ENCODE results near the gene RREB1.
A peak's percentile ranks its signal among the peaks of the same experiment; 100 is the strongest.

RREB1 gene

GRCh38 chr6:7101290-7101689 is 6.5 kb upstream of the RREB1 start:
- H3K4me3 ChIP-seq (ENCODE audit: low read length): no peak overlapping the region
- DNase-seq (ENCODE audit: low read depth): no peak
- peaks cover 3% of the 10 kb centered on the region for H3K27me3 ChIP-seq (replicated peaks; ENCODE audit: control insufficient read depth, insufficient read depth, low read length)
- no peaks in the 10 kb centered on the region for H3K9me3 ChIP-seq (ENCODE audit: control insufficient read depth, low read length)
- H3K9ac ChIP-seq (ENCODE audit: low read length): no peak overlapping the region
- H3K4me1 ChIP-seq (ENCODE audit: control insufficient read depth, insufficient read depth, low read length): no peaks in the 10 kb centered on the region
- H3K36me3 ChIP-seq (ENCODE audit: control insufficient read depth, insufficient read depth, low read length, severe bottlenecking): no peaks in the 10 kb centered on the region

- Histone ChIP-seq H3K36me3 (ENCODE audit: control insufficient read depth, insufficient read depth, low read length, severe bottlenecking) (no peaks in the 10 kb centered on the region), H3K27me3 (replicated peaks; ENCODE audit: control insufficient read depth, insufficient read depth, low read length) (no peaks in the 10 kb centered on the region), H3K4me1 (ENCODE audit: control insufficient read depth, insufficient read depth, low read length) (peaks cover 3% of the 10 kb centered on the region), H3K9me3 (ENCODE audit: control insufficient read depth, low read length) (no peaks in the 10 kb centered on the region), H3K4me3 (ENCODE audit: low read length) (no peak overlapping the region), H3K9ac (ENCODE audit: low read length) (no peak overlapping the region)
- no peak for DNase-seq (ENCODE audit: low read depth)
Measured at GRCh38 chr6:7104752-7105151, 3.0 kb upstream of the RREB1 start.

GRCh38 chr6:7106215-7106751 is 1.5 kb upstream of the RREB1 start:
- no peaks in the 10 kb centered on the region for H3K27me3 ChIP-seq (replicated peaks; ENCODE audit: control insufficient read depth, insufficient read depth, low read length)
- DNase-seq (ENCODE audit: low read depth): peak; percentile 26
- no peaks in the 10 kb centered on the region for H3K36me3 ChIP-seq (ENCODE audit: control insufficient read depth, insufficient read depth, low read length, severe bottlenecking)
- peak overlapping the region; percentile 98 for H3K9ac ChIP-seq (ENCODE audit: low read length)
- H3K9me3 ChIP-seq (ENCODE audit: control insufficient read depth, low read length): no peaks in the 10 kb centered on the region
- H3K4me1 ChIP-seq (ENCODE audit: control insufficient read depth, insufficient read depth, low read length): peaks cover 16% of the 10 kb centered on the region
- peak overlapping the region; percentile 100 for H3K4me3 ChIP-seq (ENCODE audit: low read length)

GRCh38 chr6:7106752-7107577 is 796 bp upstream of the RREB1 start:
- Histone ChIP-seq H3K4me1 (ENCODE audit: control insufficient read depth, insufficient read depth, low read length) (peaks cover 16% of the 10 kb centered on the region), H3K36me3 (ENCODE audit: control insufficient read depth, insufficient read depth, low read length, severe bottlenecking) (no peaks in the 10 kb centered on the region), H3K27me3 (replicated peaks; ENCODE audit: control insufficient read depth, insufficient read depth, low read length) (no peaks in the 10 kb centered on the region), H3K9ac (ENCODE audit: low read length) (peak overlapping the region; percentile 98), H3K4me3 (ENCODE audit: low read length) (peak overlapping the region; percentile 100), H3K9me3 (ENCODE audit: control insufficient read depth, low read length) (no peaks in the 10 kb centered on the region)
- DNase-seq (ENCODE audit: low read depth): peak; percentile 55

GRCh38 chr6:7108196-7108963 is 619 bp downstream of the RREB1 start:
- Histone ChIP-seq H3K9me3 (ENCODE audit: control insufficient read depth, low read length) (no peaks in the 10 kb centered on the region), H3K4me3 (ENCODE audit: low read length) (peak overlapping the region; percentile 100), H3K9ac (ENCODE audit: low read length) (peak overlapping the region; percentile 98), H3K27me3 (replicated peaks; ENCODE audit: control insufficient read depth, insufficient read depth, low read length) (no peaks in the 10 kb centered on the region), H3K4me1 (ENCODE audit: control insufficient read depth, insufficient read depth, low read length) (peaks cover 24% of the 10 kb centered on the region), H3K36me3 (ENCODE audit: control insufficient read depth, insufficient read depth, low read length, severe bottlenecking) (no peaks in the 10 kb centered on the region)
- DNase-seq (ENCODE audit: low read depth): peak; percentile 80

- H3K9ac ChIP-seq (ENCODE audit: low read length): peak overlapping the region; percentile 98
- H3K27me3 ChIP-seq (replicated peaks; ENCODE audit: control insufficient read depth, insufficient read depth, low read length): no peaks in the 10 kb centered on the region
- H3K36me3 ChIP-seq (ENCODE audit: control insufficient read depth, insufficient read depth, low read length, severe bottlenecking): no peaks in the 10 kb centered on the region
- H3K4me1 ChIP-seq (ENCODE audit: control insufficient read depth, insufficient read depth, low read length): peaks cover 24% of the 10 kb centered on the region
- H3K4me3 ChIP-seq (ENCODE audit: low read length): peak overlapping the region; percentile 100
- H3K9me3 ChIP-seq (ENCODE audit: control insufficient read depth, low read length): no peaks in the 10 kb centered on the region
- peak; percentile 92 for DNase-seq (ENCODE audit: low read depth)
Measured at GRCh38 chr6:7108964-7109836, 1.4 kb downstream of the RREB1 start.

GRCh38 chr6:7110092-7110792 is 2.5 kb downstream of the RREB1 start:
- Histone ChIP-seq H3K9ac (ENCODE audit: low read length) (peak overlapping the region; percentile 98), H3K36me3 (ENCODE audit: control insufficient read depth, insufficient read depth, low read length, severe bottlenecking) (no peaks in the 10 kb centered on the region), H3K4me3 (ENCODE audit: low read length) (peak overlapping the region; percentile 100), H3K4me1 (ENCODE audit: control insufficient read depth, insufficient read depth, low read length) (peaks cover 26% of the 10 kb centered on the region), H3K27me3 (replicated peaks; ENCODE audit: control insufficient read depth, insufficient read depth, low read length) (no peaks in the 10 kb centered on the region), H3K9me3 (ENCODE audit: control insufficient read depth, low read length) (no peaks in the 10 kb centered on the region)
- DNase-seq (ENCODE audit: low read depth): no peak

- no peaks in the 10 kb centered on the region for H3K9me3 ChIP-seq (ENCODE audit: control insufficient read depth, low read length)
- peaks cover 36% of the 10 kb centered on the region for H3K4me1 ChIP-seq (ENCODE audit: control insufficient read depth, insufficient read depth, low read length)
- no peak for DNase-seq (ENCODE audit: low read depth)
- H3K36me3 ChIP-seq (ENCODE audit: control insufficient read depth, insufficient read depth, low read length, severe bottlenecking): no peaks in the 10 kb centered on the region
- H3K4me3 ChIP-seq (ENCODE audit: low read length): peak overlapping the region; percentile 15
- no peak overlapping the region for H3K9ac ChIP-seq (ENCODE audit: low read length)
- no peaks in the 10 kb centered on the region for H3K27me3 ChIP-seq (replicated peaks; ENCODE audit: control insufficient read depth, insufficient read depth, low read length)
Measured at GRCh38 chr6:7111095-7111690, 3.4 kb downstream of the RREB1 start.

GRCh38 chr6:7112171-7112570 is 4.4 kb downstream of the RREB1 start:
- Histone ChIP-seq H3K4me1 (ENCODE audit: control insufficient read depth, insufficient read depth, low read length) (peaks cover 43% of the 10 kb centered on the region), H3K9me3 (ENCODE audit: control insufficient read depth, low read length) (no peaks in the 10 kb centered on the region), H3K4me3 (ENCODE audit: low read length) (peak overlapping the region; percentile 50), H3K36me3 (ENCODE audit: control insufficient read depth, insufficient read depth, low read length, severe bottlenecking) (peaks cover 3% of the 10 kb centered on the region), H3K27me3 (replicated peaks; ENCODE audit: control insufficient read depth, insufficient read depth, low read length) (no peaks in the 10 kb centered on the region), H3K9ac (ENCODE audit: low read length) (no peak overlapping the region)
- no peak for DNase-seq (ENCODE audit: low read depth)

- H3K4me1 ChIP-seq (ENCODE audit: control insufficient read depth, insufficient read depth, low read length): peaks cover 43% of the 10 kb centered on the region
- H3K4me3 ChIP-seq (ENCODE audit: low read length): peak overlapping the region; percentile 50
- DNase-seq (ENCODE audit: low read depth): no peak
- H3K9me3 ChIP-seq (ENCODE audit: control insufficient read depth, low read length): no peaks in the 10 kb centered on the region
- H3K27me3 ChIP-seq (replicated peaks; ENCODE audit: control insufficient read depth, insufficient read depth, low read length): no peaks in the 10 kb centered on the region
- H3K9ac ChIP-seq (ENCODE audit: low read length): no peak overlapping the region
- peaks cover 3% of the 10 kb centered on the region for H3K36me3 ChIP-seq (ENCODE audit: control insufficient read depth, insufficient read depth, low read length, severe bottlenecking)
Measured at GRCh38 chr6:7112741-7113313, 5.1 kb downstream of the RREB1 start.

Data from adipocyte (in vitro differentiated cells).